ENCODE results near the gene KLF3. TPM values are rescaled to one million over a fixed set of nuclear protein-coding genes. Genes with fewer than 3 reads are reported as not detected.

Gene KLF3
- total and polyA plus RNA-seq, 2 of the 8 experiments (the other 6 are each of a cell fraction or from before 2014, with no cell fraction given) = 8.0 to 14.9 TPM

DNA sequence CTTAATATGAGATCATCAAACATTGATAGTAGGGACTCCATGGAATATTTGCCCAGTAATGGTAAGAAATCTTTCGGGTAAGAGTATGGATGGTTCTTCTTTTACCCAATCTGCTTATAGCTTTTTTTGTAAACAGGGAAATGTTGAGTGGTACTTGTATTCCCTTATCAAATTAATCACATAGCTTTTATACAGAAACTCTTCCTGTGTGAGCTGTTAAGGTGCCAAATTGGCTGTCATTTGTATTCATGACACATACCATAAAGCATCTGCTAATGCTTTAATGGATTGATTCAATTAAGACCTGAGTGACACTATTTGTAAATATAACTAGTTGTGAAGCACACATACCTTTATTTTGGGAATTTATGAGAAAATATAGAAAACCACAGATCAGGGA is 34.2 kb downstream of the KLF3 start:
- Histone ChIP-seq H2BK120ac (replicated peaks; ENCODE audit: low read depth, low read length) (no peak overlapping the region), H3K23ac (ENCODE audit: insufficient read length) (no peak overlapping the region), H3K56ac (replicated peaks; ENCODE audit: insufficient read length, low read depth, low read length) (no peak overlapping the region), H3K9me3 (ENCODE audit: insufficient read depth in 2 of 2, low read depth in 1 of 2, low read length in 1 of 2) (no peaks in the 10 kb centered on the region), H3K18ac (ENCODE audit: extremely low read depth, low read length) (no peak overlapping the region), H2AK5ac (ENCODE audit: low read depth, low read length) (no peak overlapping the region), H3K79me2 (ENCODE audit: control insufficient read depth in 1 of 2, insufficient read depth in 2 of 2, low read length in 2 of 2) (no peaks in the 10 kb centered on the region), H4K91ac (replicated peaks; ENCODE audit: insufficient read length, low read length) (no peak overlapping the region), H3K4ac (replicated peaks; ENCODE audit: insufficient read length, low read depth, low read length) (no peak overlapping the region), H4K20me1 (replicated peaks in 1 of 2; ENCODE audit: control insufficient read depth in 1 of 2, insufficient read depth in 2 of 2, low read length in 2 of 2) (no peaks in the 10 kb centered on the region), H3K4me2 (ENCODE audit: insufficient read depth in 1 of 2, low read depth in 2 of 2, low read length in 2 of 2) (no peak overlapping the region), H3K14ac (ENCODE audit: insufficient read length) (no peak overlapping the region), H3K4me1 (replicated peaks in 1 of 4; ENCODE audit: control insufficient read depth in 3 of 4, insufficient read depth in 4 of 4, low read length in 3 of 4) (peaks cover 0 to 4% (median 0%) of the 10 kb centered on the region in 4 experiments; a peak in 1 of 7 replicates), H3K79me1 (ENCODE audit: low read depth, low read length) (no peaks in the 10 kb centered on the region), H4K5ac (ENCODE audit: insufficient read length, low read depth, low read length) (no peak overlapping the region), H3K4me3 (ENCODE audit: extremely low read depth in 1 of 4, insufficient read depth in 2 of 4, low read depth in 3 of 4, low read length in 4 of 4) (no peak overlapping the region), H2BK5ac (ENCODE audit: low read depth, low read length) (no peak overlapping the region), H3K36me3 (ENCODE audit: control insufficient read depth in 2 of 4, insufficient read depth in 4 of 4, low read length in 3 of 4) (peaks cover 0 to 34% (median 18%) of the 10 kb centered on the region in 4 experiments; a peak in 5 of 8 replicates), H4K8ac (ENCODE audit: extremely low read depth, insufficient read depth, low read length) (no peak overlapping the region), H2BK15ac (ENCODE audit: low read length) (no peak overlapping the region), H3K27ac (ENCODE audit: low read depth, low read length) (no peak overlapping the region), H2BK12ac (ENCODE audit: low read depth, low read length) (no peak overlapping the region), H2AFZ (ENCODE audit: low read length) (no peak overlapping the region), H3K9ac (replicated peaks in 1 of 4; ENCODE audit: extremely low read depth in 1 of 4, low read depth in 3 of 4, low read length in 3 of 4) (no peak overlapping the region), H3K23me2 (ENCODE audit: low read depth, low read length) (no peaks in the 10 kb centered on the region), H3K27me3 (replicated peaks in 1 of 4; ENCODE audit: control insufficient read depth in 3 of 4, extremely low read depth in 1 of 4, insufficient read depth in 3 of 4, low read length in 3 of 4) (no peaks in the 10 kb centered on the region), H2BK20ac (ENCODE audit: low read length) (no peak overlapping the region)
- ChIA-PET CTCF (ENCODE audit: partially characterized antibody) (interaction anchor here (0.5 to 1.2 kb wide), 4 partner anchors 8 to 629 kb away, joined by 3 read pairs; no protein-coding TSS in a partner anchor), POLR2A (ENCODE audit: partially characterized antibody) (no interaction called here)
- 85% methylated on average over 1 of the region's 1 CpG; no CpG with 5 or more reads in 1 of the 2 experiments for WGBS, 2 experiments (ENCODE audit: extremely low coverage in 1 of 2, insufficient coverage in 1 of 2, insufficient read length in 1 of 2, insufficient replicate concordance in 2 of 2, low coverage in 1 of 2, low lambda C conversion rate in 2 of 2, missing lambda C conversion rate in 1 of 2)
- FAIRE-seq (no peak), DNase-seq (ENCODE audit: low read depth in 1 of 2, low spot score in 2 of 2) (no peak)
- TF ChIP-seq POU5F1 (IDR thresholded peaks at IDR 0.05; ENCODE audit: low read depth, low read length) (no peak), SIRT6 (IDR thresholded peaks at IDR 0.05; ENCODE audit: low read length) (no peak)
